Hair follicular keratinocyte (primary cell): ENCODE measurements around the gene OR51G1. TPM values are rescaled to one million over a fixed set of nuclear protein-coding genes. Genes with fewer than 3 reads are reported as not detected.

Experiments used
- total RNA-seq: library from RNA; depleted of rRNA; stranded (reverse); fragments of >200 nt; gene quantifications from 2 replicates; pipeline ENCODE4 v1.2.3, GENCODE V29; 2015

The OR51G1 gene, protein sequence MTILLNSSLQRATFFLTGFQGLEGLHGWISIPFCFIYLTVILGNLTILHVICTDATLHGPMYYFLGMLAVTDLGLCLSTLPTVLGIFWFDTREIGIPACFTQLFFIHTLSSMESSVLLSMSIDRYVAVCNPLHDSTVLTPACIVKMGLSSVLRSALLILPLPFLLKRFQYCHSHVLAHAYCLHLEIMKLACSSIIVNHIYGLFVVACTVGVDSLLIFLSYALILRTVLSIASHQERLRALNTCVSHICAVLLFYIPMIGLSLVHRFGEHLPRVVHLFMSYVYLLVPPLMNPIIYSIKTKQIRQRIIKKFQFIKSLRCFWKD
- not detected in 2 replicates for total RNA-seq

GRCh38 chr11:4924239-4924638 is at the start of gene OR51G1:
Gene OR51G1 (minus strand): TSS chr11:4924339. CDS start chr11:4924339, 0 bp downstream.

DNA sequence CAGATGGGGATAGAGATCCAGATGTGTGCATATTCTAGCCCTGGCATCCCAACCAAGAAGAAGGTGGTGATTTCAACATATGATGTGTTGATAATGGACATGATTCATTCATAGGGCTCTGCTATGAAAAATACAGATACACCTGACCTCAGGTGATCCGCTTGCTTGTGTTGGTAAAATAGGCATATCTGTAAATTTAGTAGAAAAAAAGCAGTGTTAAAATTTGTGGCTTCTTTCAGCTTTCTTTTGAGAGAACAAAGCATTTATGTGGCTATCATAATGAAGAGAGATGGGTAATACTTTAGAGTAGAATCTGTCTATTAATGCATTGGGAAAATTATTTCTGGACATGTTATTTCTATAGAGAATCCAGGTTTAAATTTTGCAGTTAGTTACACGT is 31.5 kb upstream of the OR51G1 start, which contains the start of gene OR51A2:
Gene OR51A2 (minus strand): TSS at position 101 of the 400 bp plus-strand sequence. CDS start 0 bp downstream, at position 101.

DNA sequence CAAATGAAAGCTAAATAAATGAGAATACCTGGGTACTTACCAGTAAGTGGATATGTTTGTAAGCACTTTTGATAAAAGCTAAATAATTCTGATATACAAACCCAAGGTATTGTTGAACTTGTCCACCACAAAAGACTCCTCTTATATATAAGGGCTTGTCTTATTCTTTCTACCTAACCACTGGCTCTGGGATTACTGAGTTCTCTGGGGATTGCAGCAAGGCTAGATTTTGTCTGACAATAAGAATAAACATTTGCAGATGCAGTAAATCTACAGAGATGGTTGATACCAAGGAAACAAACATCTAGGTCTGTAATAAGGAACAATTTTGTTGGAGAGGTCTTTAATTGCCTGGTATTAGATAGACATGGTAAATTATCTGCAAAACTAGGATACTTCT is 23.4 kb upstream of the OR51G1 start, which contains the start of gene OR51A4:
Gene OR51A4 (minus strand): TSS at position 101 of the 400 bp plus-strand sequence. CDS start 505 bp downstream, outside the sequence.

DNA sequence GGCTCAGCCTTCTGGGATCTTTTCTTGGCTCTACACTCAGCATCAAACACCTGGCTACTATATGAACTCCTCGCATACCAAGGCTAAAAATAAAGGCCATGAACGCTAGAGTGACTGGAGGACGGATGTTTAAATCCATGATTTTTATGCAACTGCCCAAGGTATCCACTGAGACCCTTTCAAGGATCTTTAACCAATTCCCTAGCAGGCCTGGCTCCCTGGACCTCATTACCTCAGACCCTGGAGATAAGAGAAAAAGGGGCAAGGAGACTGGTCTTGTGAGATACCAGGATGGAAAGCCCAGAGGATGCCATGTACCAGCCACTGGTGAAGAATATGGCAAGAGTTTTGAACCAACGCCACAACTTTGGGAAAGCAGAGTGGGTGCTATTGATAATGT is 4.9 kb downstream of the OR51G1 start, which contains the start of gene OR51G2:
Gene OR51G2 (minus strand): TSS at position 101 of the 400 bp plus-strand sequence. CDS start 3,687 bp downstream, outside the sequence.

DNA sequence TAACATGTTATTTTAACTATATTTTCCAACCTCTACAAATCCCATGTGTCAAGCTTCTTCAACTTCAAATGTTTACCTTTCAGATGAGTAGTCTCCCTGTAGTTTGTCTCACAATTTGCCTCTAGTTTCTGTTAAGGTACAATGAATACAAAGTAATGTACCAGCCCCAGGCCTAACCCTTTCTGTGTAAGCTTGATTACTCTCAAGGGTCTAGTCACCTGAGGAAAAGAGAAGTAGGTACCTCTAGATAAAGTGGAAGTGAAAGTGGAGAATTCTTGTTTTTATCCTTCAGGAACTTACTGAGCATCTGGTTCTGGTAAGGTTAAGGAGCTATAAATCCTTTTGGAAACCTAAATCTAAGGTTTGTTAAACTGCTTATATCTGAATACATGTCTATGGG is 20.7 kb downstream of the OR51G1 start, which contains the start of gene OR51A7:
Gene OR51A7 (plus strand): TSS at position 300 of the 400 bp plus-strand sequence. CDS start 3,587 bp downstream, outside the sequence.

GRCh38 chr11:4881860-4882500 is 42.2 kb downstream of the OR51G1 start, which contains the start of gene OR51T1:
Gene OR51T1 (plus strand): TSS chr11:4881900. CDS start chr11:4881900, 0 bp downstream.

Other genes with a start within 250 kb of the OR51G1 start
- gene OR51E2, start 226.5 kb downstream of the OR51G1 start, total RNA-seq: not detected in 2 replicates
- gene MMP26, start 219.6 kb downstream of the OR51G1 start, total RNA-seq: not detected in 2 replicates
- not detected in 2 replicates for gene OR51F1, start 154.4 kb downstream of the OR51G1 start, total RNA-seq
- gene OR52R1, start 120.0 kb downstream of the OR51G1 start, total RNA-seq: not detected in 2 replicates
- gene OR51F2, start 103.0 kb downstream of the OR51G1 start, total RNA-seq: not detected in 2 replicates
- not detected in 2 replicates for gene OR51S1, start 75.1 kb downstream of the OR51G1 start, total RNA-seq
- gene OR51T1, start 42.4 kb downstream of the OR51G1 start, total RNA-seq: not detected in 2 replicates
- not detected in 2 replicates for gene OR51A7, start 20.6 kb downstream of the OR51G1 start, total RNA-seq
- gene OR51G2, start 5.0 kb downstream of the OR51G1 start, total RNA-seq: not detected in 2 replicates
- not detected in 2 replicates for gene OR51A4, start 23.3 kb upstream of the OR51G1 start, total RNA-seq
- not detected in 2 replicates for gene OR51A2, start 31.4 kb upstream of the OR51G1 start, total RNA-seq
- not detected in 2 replicates for gene OR51L1, start 70.5 kb upstream of the OR51G1 start, total RNA-seq
- not detected in 2 replicates for gene OR52J3, start 122.2 kb upstream of the OR51G1 start, total RNA-seq
- not detected in 2 replicates for gene OR52E2, start 135.3 kb upstream of the OR51G1 start, total RNA-seq
- gene OR52E1, start 145.2 kb upstream of the OR51G1 start, total RNA-seq: not detected in 2 replicates
- gene OR52A5, start 214.0 kb upstream of the OR51G1 start, total RNA-seq: not detected in 2 replicates
- gene OR52A1, start 230.4 kb upstream of the OR51G1 start, total RNA-seq: not detected in 2 replicates